Body of pancreas (tissue), 4 donors: ENCODE data around the gene TTC27. TPM values are rescaled to one million over a fixed set of nuclear protein-coding genes. Genes with fewer than 3 reads are reported as not detected.

ENCODE experiments used
- ATAC-seq: fragments of 150-250 bp; one replicate; pipeline ENCODE4 v1.9.1; 2016
- DNase-seq, 4 donors: peaks; one replicate each; pipeline ENCODE4 v3.0.0-alpha.2; 2019
- H3K27ac ChIP-seq, 4 donors: fragments of 200-600 bp; sonication (generic); 1 replicate in 3 of 4; 2 replicates in 1 of 4; pipeline versions ENCODE4 v1.5.1 to v1.6.1; 2016 to 2019; ENCODE audit warnings: mild to moderate bottlenecking in 1 of 4, mixed read lengths in 1 of 4, moderate library complexity in 1 of 4
- H3K27me3 ChIP-seq, 2 donors: fragments of 200-600 bp; sonication (generic); one replicate each; pipeline ENCODE4 v1.6.0; 2016; ENCODE audit warnings: mild to moderate bottlenecking in 1 of 2
- H3K36me3 ChIP-seq, 2 donors: fragments of 200-600 bp; sonication (generic); replicated peaks in 1 of 2; 2 replicates each; pipeline ENCODE4 v1.5.1; 2016; ENCODE audit warnings: low read depth in 2 of 2; ENCODE audit not compliant: insufficient read depth in 1 of 2
- H3K4me1 ChIP-seq: fragments of 200-600 bp; sonication (generic); one replicate; pipeline ENCODE4 v1.6.0; 2016
- H3K4me3 ChIP-seq, 2 donors: fragments of 200-600 bp; sonication (generic); 1 replicate in 1 of 2; 2 replicates in 1 of 2; pipeline ENCODE4 v1.5.1; 2016 to 2019
- H3K9me3 ChIP-seq, 3 donors: fragments of 200-600 bp; sonication (generic); 1 replicate in 2 of 3; 2 replicates in 1 of 3; pipeline ENCODE4 v1.5.1; 2016
- CTCF ChIP-seq, 7 experiments: fragments of 450-650 bp in 4 of 7; fragments of 200-600 bp in 3 of 7; sonication (generic) in 3 of 7; IDR thresholded peaks; one replicate each; pipeline ENCODE4 v1.5.1; 2016 to 2019; ENCODE audit warnings: antibody characterized with exemption in 7 of 7
- POLR2A ChIP-seq, 3 donors: fragments of 450-650 bp; IDR thresholded peaks; one replicate each; pipeline ENCODE4 v1.6.1; 2016; ENCODE audit warnings: antibody characterized with exemption in 3 of 3, mild to moderate bottlenecking in 2 of 3
- WGBS, 2 donors: methylation state at CpG; one replicate each; pipeline ENCODE4 v1.1.5; 2017; 5-methylcytosine and 5-hydroxymethylcytosine counted together
- intact Hi-C: fragments of 100-400 bp; cut with DNase I; formaldehyde crosslinking; loops from one replicate; pipeline ENCODE4 v1.15.1; 2023
- total RNA-seq, 2 donors: library from RNA; depleted of rRNA; stranded (reverse); fragments of >200 nt; gene quantifications; one replicate each; pipeline ENCODE4 v1.1.0, GENCODE V29; 2016

The TTC27 gene
- total RNA-seq, 2 donors from 2014 or later, result 5.6 to 9.3 TPM

GRCh38 chr2:32741575-32741974, 113.7 kb downstream of the TTC27 start:
- H3K27ac ChIP-seq, result no peak overlapping the region
- ATAC-seq (no peak), DNase-seq (no peak)
- intact Hi-C loops, result no loop called here
- H3K4me3 ChIP-seq, result no peak overlapping the region
- TF ChIP-seq POLR2A (IDR thresholded peaks at IDR 0.05) (no peak), CTCF (IDR thresholded peaks at IDR 0.05) (no peak)
- H3K36me3 ChIP-seq, result peaks cover 0 to 4% of the 10 kb centered on the region in 2 donors
- 93 to 100% methylated on average over 1 of the region's 1 CpG for WGBS, 2 donors
- no peaks in the 10 kb centered on the region for H3K27me3 ChIP-seq
- no peaks in the 10 kb centered on the region for H3K4me1 ChIP-seq
- H3K9me3 ChIP-seq, result no peaks in the 10 kb centered on the region

- TF ChIP-seq POLR2A (IDR thresholded peaks at IDR 0.05) (no peak), CTCF (IDR thresholded peaks at IDR 0.05) (no peak)
- Histone ChIP-seq H3K27ac (no peak overlapping the region), H3K4me3 (no peak overlapping the region), H3K9me3 (no peaks in the 10 kb centered on the region), H3K36me3 (peaks cover 0 to 3% of the 10 kb centered on the region in 2 donors), H3K4me1 (no peaks in the 10 kb centered on the region), H3K27me3 (no peaks in the 10 kb centered on the region)
- DNase-seq (no peak), ATAC-seq (no peak)
- intact Hi-C loops, result no loop called here
- 92% methylated on average over 2 of the region's 2 CpGs for WGBS, 2 donors
These were observed 114.5 kb downstream of the TTC27 start for GRCh38 chr2:32742376-32742775.

- no peaks in the 10 kb centered on the region for H3K36me3 ChIP-seq
- DNase-seq, result no peak
- WGBS, 2 donors, result 75 to 76% methylated on average over 3 of the region's 3 CpGs
- no peak for TF ChIP-seq POLR2A (IDR thresholded peaks at IDR 0.05)
- TF ChIP-seq CTCF (IDR thresholded peaks at IDR 0.05), result no peak
- H3K4me3 ChIP-seq, result no peak overlapping the region
- no peaks in the 10 kb centered on the region for H3K4me1 ChIP-seq
- intact Hi-C loops, result no loop called here
- no peak for ATAC-seq
- H3K27me3 ChIP-seq, result no peaks in the 10 kb centered on the region
- H3K9me3 ChIP-seq, result no peaks in the 10 kb centered on the region
- H3K27ac ChIP-seq, result no peak overlapping the region
These were observed 115.8 kb downstream of the TTC27 start for GRCh38 chr2:32743480-32744236.

- H3K9me3 ChIP-seq, result no peaks in the 10 kb centered on the region
- intact Hi-C loops, result no loop called here
- no peaks in the 10 kb centered on the region for H3K4me1 ChIP-seq
- 79 to 88% methylated on average over 2 of the region's 2 CpGs for WGBS, 2 donors
- H3K27ac ChIP-seq, result no peak overlapping the region
- DNase-seq (no peak), ATAC-seq (no peak)
- no peak overlapping the region for H3K4me3 ChIP-seq
- no peaks in the 10 kb centered on the region for H3K36me3 ChIP-seq
- TF ChIP-seq CTCF (IDR thresholded peaks at IDR 0.05), result no peak
- TF ChIP-seq POLR2A (IDR thresholded peaks at IDR 0.05), result no peak
- no peaks in the 10 kb centered on the region for H3K27me3 ChIP-seq
These were observed 117.3 kb downstream of the TTC27 start for GRCh38 chr2:32745191-32745590.

- no peak overlapping the region for H3K4me3 ChIP-seq
- no peaks in the 10 kb centered on the region for H3K9me3 ChIP-seq
- H3K27me3 ChIP-seq, result no peaks in the 10 kb centered on the region
- TF ChIP-seq POLR2A (IDR thresholded peaks at IDR 0.05), result no peak
- no peak for TF ChIP-seq CTCF (IDR thresholded peaks at IDR 0.05)
- intact Hi-C loops, result no loop called here
- 43 to 50% methylated on average over 1 of the region's 1 CpG for WGBS, 2 donors
- DNase-seq (no peak), ATAC-seq (no peak)
- no peaks in the 10 kb centered on the region for H3K36me3 ChIP-seq
- no peak overlapping the region for H3K27ac ChIP-seq
- no peaks in the 10 kb centered on the region for H3K4me1 ChIP-seq
These were observed 117.8 kb downstream of the TTC27 start for GRCh38 chr2:32745675-32746074.
